LNCAP (cell line): Measurements from ENCODE around the gene KRTAP2-1.
"Not testable (repeated sequence)": the region's sequence is repeated elsewhere in the genome, so short reads cannot be mapped to it uniquely, and the experiment has no call there.

Experiments
- TF ChIP-seq, protein P1 (sequence below): fragments of 450-650 bp; IDR thresholded peaks from 2 replicates; pipeline ENCODE4 v1.5.1; 2017; ENCODE audit warnings: mild to moderate bottlenecking

The KRTAP2-1 gene

DNA sequence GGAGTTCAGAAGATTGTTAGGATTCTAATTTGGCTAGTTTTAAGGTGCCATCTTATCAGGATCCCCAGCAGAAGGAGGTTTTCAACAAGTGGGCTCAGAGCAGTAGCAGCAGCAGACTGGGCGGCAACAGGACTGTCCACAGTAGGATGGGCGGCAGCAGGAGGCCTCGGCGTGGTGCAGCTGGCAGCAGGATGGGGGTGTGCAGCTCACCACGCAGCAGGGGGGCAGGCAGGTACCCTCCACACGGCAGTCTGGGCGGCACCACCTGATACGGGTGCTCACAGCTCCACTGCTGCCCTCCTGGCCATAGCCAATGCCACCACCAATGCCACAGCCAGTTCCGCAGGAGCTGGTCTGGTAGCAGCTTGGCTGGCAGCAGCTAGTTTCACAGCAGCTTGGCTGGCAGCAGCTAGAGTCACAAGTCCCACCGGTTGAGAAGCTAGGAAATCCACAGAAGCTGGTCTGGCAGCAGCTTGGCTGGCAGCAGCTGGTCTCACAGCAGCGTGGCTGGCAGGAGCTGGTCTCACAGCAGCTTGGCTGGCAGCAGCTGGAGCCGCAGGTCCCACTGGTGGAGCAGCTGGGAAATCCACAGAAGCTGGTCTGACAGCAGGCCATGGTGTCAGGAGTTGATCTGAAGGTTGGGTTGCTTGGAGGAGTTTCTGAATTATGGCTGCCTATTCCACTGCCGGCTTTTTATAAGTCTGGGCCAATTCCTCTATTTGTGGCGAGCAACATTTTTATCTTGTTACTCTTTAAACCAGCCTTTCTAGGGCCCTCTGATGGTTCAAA is 6.1 kb downstream of the KRTAP2-1 start, which contains the start of gene KRTAP1-1:
Gene KRTAP1-1, minus strand, starts transcription at position 668 of the 789 bp plus-strand sequence. Its CDS starts 53 bp downstream, at position 615.
- TF ChIP-seq, protein P1, sequence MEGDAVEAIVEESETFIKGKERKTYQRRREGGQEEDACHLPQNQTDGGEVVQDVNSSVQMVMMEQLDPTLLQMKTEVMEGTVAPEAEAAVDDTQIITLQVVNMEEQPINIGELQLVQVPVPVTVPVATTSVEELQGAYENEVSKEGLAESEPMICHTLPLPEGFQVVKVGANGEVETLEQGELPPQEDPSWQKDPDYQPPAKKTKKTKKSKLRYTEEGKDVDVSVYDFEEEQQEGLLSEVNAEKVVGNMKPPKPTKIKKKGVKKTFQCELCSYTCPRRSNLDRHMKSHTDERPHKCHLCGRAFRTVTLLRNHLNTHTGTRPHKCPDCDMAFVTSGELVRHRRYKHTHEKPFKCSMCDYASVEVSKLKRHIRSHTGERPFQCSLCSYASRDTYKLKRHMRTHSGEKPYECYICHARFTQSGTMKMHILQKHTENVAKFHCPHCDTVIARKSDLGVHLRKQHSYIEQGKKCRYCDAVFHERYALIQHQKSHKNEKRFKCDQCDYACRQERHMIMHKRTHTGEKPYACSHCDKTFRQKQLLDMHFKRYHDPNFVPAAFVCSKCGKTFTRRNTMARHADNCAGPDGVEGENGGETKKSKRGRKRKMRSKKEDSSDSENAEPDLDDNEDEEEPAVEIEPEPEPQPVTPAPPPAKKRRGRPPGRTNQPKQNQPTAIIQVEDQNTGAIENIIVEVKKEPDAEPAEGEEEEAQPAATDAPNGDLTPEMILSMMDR, result not testable (repeated sequence)

DNA sequence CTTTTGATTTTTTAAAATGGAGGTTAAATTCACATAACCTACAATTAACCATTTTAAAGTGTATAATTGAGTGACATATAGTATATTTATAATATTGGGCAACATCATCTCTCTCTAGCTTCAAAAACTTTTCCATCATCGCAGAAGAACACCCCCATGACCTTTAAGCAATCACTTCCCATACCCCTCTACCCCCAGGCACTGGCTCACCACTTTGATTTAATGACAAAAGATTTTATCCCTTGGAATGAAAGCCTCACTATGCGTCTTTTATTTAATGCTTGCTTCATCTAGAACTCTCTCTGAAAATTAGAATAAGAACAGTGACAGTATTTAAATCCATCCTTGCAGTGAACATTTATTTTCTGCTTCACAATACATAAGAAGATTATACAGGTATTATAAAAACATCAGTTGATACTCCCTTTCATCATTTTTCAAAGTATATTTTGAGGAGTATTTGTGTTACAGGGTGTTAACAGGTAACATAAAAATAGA is 9.2 kb downstream of the KRTAP2-1 start:
- TF ChIP-seq, protein P1, result no peak

DNA sequence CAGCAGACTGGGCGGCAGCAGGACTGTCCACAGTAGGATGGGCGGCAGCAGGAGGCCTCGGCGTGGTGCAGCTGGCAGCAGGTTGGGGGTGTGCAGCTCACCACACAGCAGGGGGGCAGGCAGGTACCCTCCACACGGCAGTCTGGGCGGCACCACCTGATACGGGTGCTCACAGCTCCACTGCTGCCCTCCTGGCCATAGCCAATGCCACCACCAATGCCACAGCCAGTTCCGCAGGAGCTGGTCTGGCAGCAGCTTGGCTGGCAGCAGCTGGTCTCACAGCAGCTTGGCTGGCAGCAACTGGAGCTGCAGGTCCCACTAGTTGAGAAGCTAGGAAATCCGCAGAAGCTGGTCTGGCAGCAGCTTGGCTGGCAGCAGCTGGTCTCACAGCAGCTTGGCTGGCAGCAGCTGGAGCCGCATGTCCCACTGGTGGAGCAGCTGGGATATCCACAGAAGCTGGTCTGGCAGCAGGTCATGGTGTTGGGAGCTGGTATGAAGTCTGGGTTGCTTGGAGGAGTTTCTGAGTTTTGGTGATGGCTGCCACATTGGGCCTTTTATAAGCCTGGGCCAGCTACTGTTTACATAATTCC is 12.7 kb downstream of the KRTAP2-1 start, which contains the start of gene KRTAP1-3:
Gene KRTAP1-3, minus strand, starts transcription at position 529 of the 590 bp plus-strand sequence. Its CDS starts 53 bp downstream, at position 476.
- TF ChIP-seq, protein P1, result not testable (repeated sequence)

DNA sequence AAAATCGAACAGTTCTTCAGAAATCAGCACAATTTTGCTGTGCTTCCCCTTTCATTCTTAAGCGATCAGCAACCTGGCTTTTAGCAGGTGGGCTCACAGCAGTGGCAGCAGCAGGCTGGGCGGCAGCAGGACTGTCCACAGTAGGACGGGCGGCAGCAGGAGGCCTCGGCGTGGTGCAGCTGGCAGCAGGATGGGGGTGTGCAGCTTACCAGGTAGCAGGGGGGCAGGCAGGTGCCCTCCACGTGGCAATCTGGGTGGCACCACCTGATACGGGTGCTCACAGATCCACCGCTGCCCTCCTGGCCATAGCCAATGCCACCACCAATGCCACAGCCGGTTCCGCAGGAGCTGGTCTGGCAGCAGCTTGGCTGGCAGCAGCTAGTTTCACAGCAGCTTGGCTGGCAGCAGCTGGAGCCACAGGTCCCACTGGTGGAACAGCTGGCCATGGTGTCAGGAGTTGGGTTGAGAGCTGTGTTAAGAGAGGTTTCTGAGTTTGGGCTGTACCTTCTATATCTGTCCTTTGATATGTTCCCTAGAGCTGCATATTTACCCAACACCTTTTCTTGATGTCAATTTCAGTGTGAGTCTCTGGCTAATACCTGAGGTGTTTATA is 17.4 kb downstream of the KRTAP2-1 start, which contains the start of gene KRTAP1-4:
Gene KRTAP1-4, minus strand, starts transcription at position 563 of the 613 bp plus-strand sequence. Its CDS starts 117 bp downstream, at position 446.
- TF ChIP-seq, protein P1, result no peak

DNA sequence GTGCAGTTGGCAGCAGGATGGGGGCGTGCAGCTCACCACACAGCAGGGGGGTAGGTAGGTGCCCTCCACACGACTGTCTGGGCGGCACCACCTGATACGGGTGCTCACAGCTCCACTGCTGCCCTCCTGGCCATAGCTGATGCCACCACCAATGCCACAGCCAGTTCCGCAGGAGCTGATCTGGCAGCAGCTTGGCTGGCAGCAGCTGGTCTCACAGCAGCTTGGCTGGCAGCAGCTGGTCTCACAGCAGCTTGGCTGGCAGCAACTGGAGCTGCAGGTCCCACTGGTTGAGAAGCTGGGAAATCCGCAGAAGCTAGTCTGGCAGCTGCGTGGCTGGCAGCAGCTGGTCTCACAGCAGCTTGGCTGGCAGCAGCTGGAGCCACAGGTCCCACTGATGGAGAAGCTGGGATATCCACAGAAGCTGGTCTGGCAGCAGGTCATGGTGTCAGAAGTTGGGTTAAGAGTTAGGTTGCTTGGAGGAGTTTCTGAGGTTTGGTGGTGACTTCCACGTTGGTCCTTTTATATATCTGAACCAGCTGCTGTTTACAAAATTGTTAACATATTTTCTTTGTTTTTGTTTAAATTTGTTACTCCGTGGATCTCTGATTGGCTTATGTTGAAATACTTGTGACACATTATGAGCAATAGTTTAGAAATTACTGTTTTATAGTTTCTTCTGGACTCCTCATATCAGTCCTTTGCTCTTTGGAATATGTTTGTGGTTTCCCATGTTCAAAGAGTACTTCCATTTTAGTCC is 20.2 kb downstream of the KRTAP2-1 start, which contains the start of gene KRTAP1-5:
Gene KRTAP1-5, minus strand, starts transcription at position 494 of the 757 bp plus-strand sequence. Its CDS starts 53 bp downstream, at position 441.
- TF ChIP-seq, protein P1, result no peak

DNA sequence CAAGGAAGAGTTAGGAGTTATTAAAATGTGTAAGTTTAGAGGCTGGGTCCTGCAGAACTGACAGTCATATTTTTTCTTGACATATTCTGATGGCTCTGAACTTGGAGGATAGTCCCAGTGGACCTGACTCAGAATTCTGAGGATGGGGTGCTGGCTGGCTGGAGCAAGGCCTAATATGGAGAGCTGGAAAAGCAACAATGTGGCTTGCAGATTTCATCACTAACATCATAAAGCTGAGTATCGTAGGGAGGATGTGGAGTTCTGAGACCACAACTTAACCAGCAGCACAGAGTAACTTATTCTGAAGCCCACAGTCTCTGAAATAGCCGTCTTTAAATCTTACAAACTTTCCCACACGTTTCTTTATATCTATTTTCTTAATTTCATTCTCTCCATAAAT is 22.4 kb downstream of the KRTAP2-1 start:
- TF ChIP-seq, protein P1, result no peak

DNA sequence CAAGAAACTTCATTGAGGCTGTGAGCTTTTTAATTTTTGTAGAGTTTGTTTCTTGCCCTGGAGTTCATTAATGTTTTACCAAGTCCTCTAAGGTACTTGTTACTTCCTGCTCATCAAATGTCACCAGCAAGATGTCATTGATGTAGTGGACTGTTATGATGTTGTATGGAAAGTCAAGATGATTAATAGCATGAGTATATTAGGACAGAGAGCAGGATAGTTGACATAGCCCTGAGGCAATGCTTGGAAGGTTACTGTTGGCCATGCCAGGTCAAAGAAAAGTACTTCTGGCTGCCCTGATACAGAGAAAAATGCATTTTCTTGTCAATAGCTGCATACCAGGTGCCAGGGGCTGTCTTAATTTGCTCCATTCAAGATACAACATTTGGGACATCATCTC is 26.8 kb downstream of the KRTAP2-1 start:
- TF ChIP-seq, protein P1, result no peak
